ENCODE measurements around the gene PDZD8.

DNA sequence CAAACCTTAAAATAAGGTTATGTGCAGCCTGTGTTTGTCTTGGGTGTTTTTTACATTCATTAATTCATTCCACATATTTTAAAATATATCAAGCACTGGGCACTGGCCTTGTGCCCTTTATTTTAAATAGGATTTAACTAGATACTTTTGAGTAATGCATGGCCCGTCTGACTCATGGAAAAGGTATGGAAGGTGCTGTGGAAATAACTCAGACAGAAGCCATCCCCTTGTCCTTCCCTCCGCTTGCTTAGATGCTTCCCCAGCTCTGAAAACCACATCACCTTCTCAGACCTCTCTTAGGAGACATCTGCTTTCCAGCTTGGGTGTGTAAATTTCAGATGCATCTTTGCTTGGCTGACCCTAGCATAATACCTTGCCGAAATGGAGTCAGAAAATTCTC, 103.8 kb downstream of the PDZD8 start:
- TF ChIP-seq, protein P1, sequence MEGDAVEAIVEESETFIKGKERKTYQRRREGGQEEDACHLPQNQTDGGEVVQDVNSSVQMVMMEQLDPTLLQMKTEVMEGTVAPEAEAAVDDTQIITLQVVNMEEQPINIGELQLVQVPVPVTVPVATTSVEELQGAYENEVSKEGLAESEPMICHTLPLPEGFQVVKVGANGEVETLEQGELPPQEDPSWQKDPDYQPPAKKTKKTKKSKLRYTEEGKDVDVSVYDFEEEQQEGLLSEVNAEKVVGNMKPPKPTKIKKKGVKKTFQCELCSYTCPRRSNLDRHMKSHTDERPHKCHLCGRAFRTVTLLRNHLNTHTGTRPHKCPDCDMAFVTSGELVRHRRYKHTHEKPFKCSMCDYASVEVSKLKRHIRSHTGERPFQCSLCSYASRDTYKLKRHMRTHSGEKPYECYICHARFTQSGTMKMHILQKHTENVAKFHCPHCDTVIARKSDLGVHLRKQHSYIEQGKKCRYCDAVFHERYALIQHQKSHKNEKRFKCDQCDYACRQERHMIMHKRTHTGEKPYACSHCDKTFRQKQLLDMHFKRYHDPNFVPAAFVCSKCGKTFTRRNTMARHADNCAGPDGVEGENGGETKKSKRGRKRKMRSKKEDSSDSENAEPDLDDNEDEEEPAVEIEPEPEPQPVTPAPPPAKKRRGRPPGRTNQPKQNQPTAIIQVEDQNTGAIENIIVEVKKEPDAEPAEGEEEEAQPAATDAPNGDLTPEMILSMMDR (IDR thresholded peaks at IDR 0.05; ENCODE audit: low read length): no peak
- no peak for TF ChIP-seq EZH2 (IDR thresholded peaks at IDR 0.05; ENCODE audit: borderline replicate concordance, low read length)

Data from OCI-LY1 (cell line).